Islet precursor cell (in vitro differentiated cells): Measurements from ENCODE around the gene PJVK.
A peak's percentile ranks its signal among the peaks of the same experiment; 100 is the strongest.
"Not testable (repeated sequence)": the region's sequence is repeated elsewhere in the genome, so short reads cannot be mapped to it uniquely, and the experiment has no call there.

ENCODE experiments used
- DNase-seq: peaks from one replicate; pipeline ENCODE4 v3.0.0-alpha.2; 2018

PJVK gene

GRCh38 chr2:178450774-178451525 lies at the start of gene PJVK, which contains the start of gene PRKRA:
TSS of gene PJVK (plus strand) at chr2:178451378. CDS start at chr2:178453410, 2,032 bp downstream.
TSS of gene PRKRA (minus strand) at chr2:178451175. CDS start at chr2:178451030, 145 bp downstream.
- peak; percentile 99 for DNase-seq

GRCh38 chr2:178401994-178402437 lies 49.2 kb upstream of the PJVK start:
- DNase-seq: no peak

- DNase-seq: no peak
Observed at GRCh38 chr2:178403671-178404306, 47.4 kb upstream of the PJVK start.

- peak; percentile 70 for DNase-seq
Observed at GRCh38 chr2:178404368-178404767, 46.8 kb upstream of the PJVK start.

- DNase-seq: no peak
Observed at GRCh38 chr2:178409261-178409660, 41.9 kb upstream of the PJVK start.

- DNase-seq: no peak
Observed at GRCh38 chr2:178412047-178412446, 39.1 kb upstream of the PJVK start.

- not testable (repeated sequence) for DNase-seq
Observed at GRCh38 chr2:178412453-178412852, 38.7 kb upstream of the PJVK start.

- peak; percentile 90 for DNase-seq
Observed at GRCh38 chr2:178413472-178414265, 37.5 kb upstream of the PJVK start.

GRCh38 chr2:178414266-178415247 lies 36.6 kb upstream of the PJVK start:
- DNase-seq: peak; percentile 97

- DNase-seq: no peak
Observed at GRCh38 chr2:178415979-178416378, 35.2 kb upstream of the PJVK start.

- no peak for DNase-seq
Observed at GRCh38 chr2:178417916-178418315, 33.3 kb upstream of the PJVK start.

- DNase-seq: no peak
Observed at GRCh38 chr2:178418426-178418825, 32.8 kb upstream of the PJVK start.

GRCh38 chr2:178419123-178419522 lies 32.1 kb upstream of the PJVK start:
- DNase-seq: no peak

GRCh38 chr2:178420463-178420999 lies 30.6 kb upstream of the PJVK start:
- DNase-seq: no peak

GRCh38 chr2:178422097-178422496 lies 29.1 kb upstream of the PJVK start:
- DNase-seq: no peak

- not testable (repeated sequence) for DNase-seq
Observed at GRCh38 chr2:178423746-178424145, 27.4 kb upstream of the PJVK start.

- no peak for DNase-seq
Observed at GRCh38 chr2:178425255-178425827, 25.8 kb upstream of the PJVK start.

- DNase-seq: no peak
Observed at GRCh38 chr2:178426388-178426787, 24.8 kb upstream of the PJVK start.

- DNase-seq: no peak
Observed at GRCh38 chr2:178427458-178427857, 23.7 kb upstream of the PJVK start.

- DNase-seq: no peak
Observed at GRCh38 chr2:178428396-178428806, 22.8 kb upstream of the PJVK start.

GRCh38 chr2:178429336-178429735 lies 21.8 kb upstream of the PJVK start:
- no peak for DNase-seq
